ENCODE measurements around the gene PAPPA2.

DNA sequence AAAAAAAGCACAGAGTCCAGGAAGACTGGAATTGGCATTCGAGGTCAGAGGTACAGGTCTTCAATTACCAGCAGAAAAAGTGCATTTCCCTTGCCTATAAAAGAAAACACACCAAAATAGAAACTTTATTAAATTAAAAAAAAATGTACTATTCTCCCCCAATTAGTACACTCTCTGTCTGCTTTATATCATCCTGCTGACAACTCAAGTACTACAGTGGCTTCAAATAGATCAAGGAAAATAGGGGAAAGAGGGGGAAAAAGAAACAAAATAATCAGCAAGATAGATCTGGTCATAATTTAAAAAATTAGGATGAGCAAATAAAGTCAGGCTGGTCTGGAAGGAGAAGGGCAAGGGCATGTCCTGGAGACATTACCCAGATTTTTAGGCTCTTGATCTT is 315.1 kb downstream of the PAPPA2 start:
- TF ChIP-seq, protein P1, sequence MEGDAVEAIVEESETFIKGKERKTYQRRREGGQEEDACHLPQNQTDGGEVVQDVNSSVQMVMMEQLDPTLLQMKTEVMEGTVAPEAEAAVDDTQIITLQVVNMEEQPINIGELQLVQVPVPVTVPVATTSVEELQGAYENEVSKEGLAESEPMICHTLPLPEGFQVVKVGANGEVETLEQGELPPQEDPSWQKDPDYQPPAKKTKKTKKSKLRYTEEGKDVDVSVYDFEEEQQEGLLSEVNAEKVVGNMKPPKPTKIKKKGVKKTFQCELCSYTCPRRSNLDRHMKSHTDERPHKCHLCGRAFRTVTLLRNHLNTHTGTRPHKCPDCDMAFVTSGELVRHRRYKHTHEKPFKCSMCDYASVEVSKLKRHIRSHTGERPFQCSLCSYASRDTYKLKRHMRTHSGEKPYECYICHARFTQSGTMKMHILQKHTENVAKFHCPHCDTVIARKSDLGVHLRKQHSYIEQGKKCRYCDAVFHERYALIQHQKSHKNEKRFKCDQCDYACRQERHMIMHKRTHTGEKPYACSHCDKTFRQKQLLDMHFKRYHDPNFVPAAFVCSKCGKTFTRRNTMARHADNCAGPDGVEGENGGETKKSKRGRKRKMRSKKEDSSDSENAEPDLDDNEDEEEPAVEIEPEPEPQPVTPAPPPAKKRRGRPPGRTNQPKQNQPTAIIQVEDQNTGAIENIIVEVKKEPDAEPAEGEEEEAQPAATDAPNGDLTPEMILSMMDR (IDR thresholded peaks at IDR 0.05; ENCODE audit: low read depth, low read length) = no peak
- TF ChIP-seq EZH2phosphoT487 (IDR thresholded peaks at IDR 0.05; ENCODE audit: low read depth) = no peak

All from OCI-LY3 (cell line).